ENCODE results near the gene NME5. TPM values are rescaled to one million over a fixed set of nuclear protein-coding genes. Genes with fewer than 3 reads are reported as not detected.

Gene NME5
- total and polyA plus RNA-seq, 2 of the 8 experiments (the other 6 are each of a cell fraction or from before 2014, with no cell fraction given) = 0.48 to 0.89 TPM

DNA sequence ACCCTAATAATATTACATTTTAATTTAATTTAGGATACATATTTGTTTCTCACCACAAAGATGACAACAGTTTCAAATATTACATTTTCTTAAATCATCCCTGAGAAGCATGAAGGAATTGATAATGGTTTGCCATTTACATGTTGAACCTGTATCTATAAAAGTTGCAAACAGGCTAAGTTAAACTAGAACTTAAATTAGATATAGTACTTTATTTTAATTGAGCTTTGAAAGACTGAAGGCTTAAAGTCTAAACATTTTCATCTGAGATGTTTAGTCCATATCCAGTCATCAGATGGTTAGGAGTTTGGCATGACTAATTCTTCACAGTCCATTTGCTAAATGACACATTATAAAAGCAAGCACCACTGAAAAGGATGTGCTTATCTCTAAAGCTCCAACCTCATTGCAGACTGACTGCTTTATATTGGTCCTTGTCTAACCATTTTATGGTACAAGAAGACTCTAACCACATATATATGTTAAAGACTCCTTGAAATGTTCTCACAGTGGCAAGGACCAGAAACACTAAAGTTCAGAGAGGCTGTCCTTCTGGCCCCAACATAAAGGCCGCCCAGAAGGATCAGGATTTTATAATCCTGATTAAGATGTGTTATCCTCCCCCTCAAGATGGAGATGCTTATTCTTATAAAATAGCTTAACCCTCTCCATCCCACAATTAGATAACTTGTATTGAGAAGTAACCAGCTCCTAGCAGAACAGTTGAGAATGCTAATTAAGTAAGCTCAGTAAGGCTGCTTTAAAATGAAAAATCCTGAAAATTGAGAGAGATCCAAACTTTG is 29.6 kb downstream of the NME5 start:
- Histone ChIP-seq H2BK20ac (ENCODE audit: low read length) (no peak overlapping the region), H3K56ac (replicated peaks; ENCODE audit: insufficient read length, low read depth, low read length) (no peak overlapping the region), H2BK5ac (ENCODE audit: low read depth, low read length) (no peak overlapping the region), H2AFZ (ENCODE audit: low read length) (no peak overlapping the region), H3K4me3 (ENCODE audit: extremely low read depth in 1 of 4, insufficient read depth in 2 of 4, low read depth in 3 of 4, low read length in 4 of 4) (no peak overlapping the region), H3K27me3 (replicated peaks in 1 of 4; ENCODE audit: control insufficient read depth in 3 of 4, extremely low read depth in 1 of 4, insufficient read depth in 3 of 4, low read length in 3 of 4) (no peaks in the 10 kb centered on the region), H2BK120ac (replicated peaks; ENCODE audit: low read depth, low read length) (no peak overlapping the region), H3K36me3 (ENCODE audit: control insufficient read depth in 2 of 4, insufficient read depth in 4 of 4, low read length in 3 of 4) (no peaks in the 10 kb centered on the region), H3K27ac (ENCODE audit: low read depth, low read length) (no peak overlapping the region), H2BK15ac (ENCODE audit: low read length) (no peak overlapping the region), H4K91ac (replicated peaks; ENCODE audit: insufficient read length, low read length) (no peak overlapping the region), H3K18ac (ENCODE audit: extremely low read depth, low read length) (no peak overlapping the region), H4K20me1 (replicated peaks in 1 of 2; ENCODE audit: control insufficient read depth in 1 of 2, insufficient read depth in 2 of 2, low read length in 2 of 2) (no peaks in the 10 kb centered on the region), H4K5ac (ENCODE audit: insufficient read length, low read depth, low read length) (no peak overlapping the region), H3K4ac (replicated peaks; ENCODE audit: insufficient read length, low read depth, low read length) (no peak overlapping the region), H3K4me2 (ENCODE audit: insufficient read depth in 1 of 2, low read depth in 2 of 2, low read length in 2 of 2) (no peak overlapping the region; a peak in 1 of 4 replicates), H3K4me1 (replicated peaks in 1 of 4; ENCODE audit: control insufficient read depth in 3 of 4, insufficient read depth in 4 of 4, low read length in 3 of 4) (peaks cover 0 to 9% (median 5%) of the 10 kb centered on the region in 4 experiments; a peak in 5 of 7 replicates), H3K23me2 (ENCODE audit: low read depth, low read length) (no peaks in the 10 kb centered on the region), H4K8ac (ENCODE audit: extremely low read depth, insufficient read depth, low read length) (no peak overlapping the region), H3K79me1 (ENCODE audit: low read depth, low read length) (no peaks in the 10 kb centered on the region), H3K9ac (replicated peaks in 1 of 4; ENCODE audit: extremely low read depth in 1 of 4, low read depth in 3 of 4, low read length in 3 of 4) (no peak overlapping the region), H3K9me3 (ENCODE audit: insufficient read depth in 2 of 2, low read depth in 1 of 2, low read length in 1 of 2) (no peaks in the 10 kb centered on the region), H2AK5ac (ENCODE audit: low read depth, low read length) (no peak overlapping the region), H3K14ac (ENCODE audit: insufficient read length) (no peak overlapping the region), H3K23ac (ENCODE audit: insufficient read length) (no peak overlapping the region), H3K79me2 (ENCODE audit: control insufficient read depth in 1 of 2, insufficient read depth in 2 of 2, low read length in 2 of 2) (no peaks in the 10 kb centered on the region), H2BK12ac (ENCODE audit: low read depth, low read length) (no peak overlapping the region)
- no peak for DNase-seq (ENCODE audit: low read depth in 1 of 2, low spot score in 2 of 2)
- TF ChIP-seq TEAD4 (IDR thresholded peaks at IDR 0.05; ENCODE audit: low read depth, low read length) (no peak), BRCA1 (IDR thresholded peaks at IDR 0.05; ENCODE audit: low read depth, low read length) (no peak), TAF7 (optimal IDR thresholded peaks at IDR 0.05; ENCODE audit: borderline replicate concordance, low read depth, low read length) (no peak), EP300 (IDR thresholded peaks at IDR 0.05; ENCODE audit: borderline replicate concordance in 1 of 2, low read depth in 2 of 2, low read length in 2 of 2) (no peak), EZH2 (IDR thresholded peaks at IDR 0.05; ENCODE audit: low read depth, low read length, severe bottlenecking) (no peak), RFX5 (IDR thresholded peaks at IDR 0.05; ENCODE audit: borderline replicate concordance, low read depth, low read length) (no peak), SIX5 (IDR thresholded peaks at IDR 0.05; ENCODE audit: low read depth, low read length) (no peak), TAF1 (IDR thresholded peaks at IDR 0.05; ENCODE audit: low read depth, low read length) (no peak)
- FAIRE-seq = no peak
- 81% methylated on average over 1 of the region's 1 CpG; no CpG with 5 or more reads in 1 of the 2 experiments for WGBS, 2 experiments (ENCODE audit: extremely low coverage in 1 of 2, insufficient coverage in 1 of 2, insufficient read length in 1 of 2, insufficient replicate concordance in 2 of 2, low coverage in 1 of 2, low lambda C conversion rate in 2 of 2, missing lambda C conversion rate in 1 of 2)
- ChIA-PET CTCF (ENCODE audit: partially characterized antibody) (interaction anchor here (0.6 to 3.1 kb wide), 13 partner anchors 8 to 329 kb away, joined by 3 to 22 read pairs (median 4); no protein-coding TSS in a partner anchor), POLR2A (ENCODE audit: partially characterized antibody) (no interaction called here)

Data from H1 (cell line).